ENCODE results near the gene PDE11A. TPM values are rescaled to one million over a fixed set of nuclear protein-coding genes. Genes with fewer than 3 reads are reported as not detected.

Gene PDE11A
- total and polyA plus RNA-seq, 5 donors from 2014 or later = not detected

DNA sequence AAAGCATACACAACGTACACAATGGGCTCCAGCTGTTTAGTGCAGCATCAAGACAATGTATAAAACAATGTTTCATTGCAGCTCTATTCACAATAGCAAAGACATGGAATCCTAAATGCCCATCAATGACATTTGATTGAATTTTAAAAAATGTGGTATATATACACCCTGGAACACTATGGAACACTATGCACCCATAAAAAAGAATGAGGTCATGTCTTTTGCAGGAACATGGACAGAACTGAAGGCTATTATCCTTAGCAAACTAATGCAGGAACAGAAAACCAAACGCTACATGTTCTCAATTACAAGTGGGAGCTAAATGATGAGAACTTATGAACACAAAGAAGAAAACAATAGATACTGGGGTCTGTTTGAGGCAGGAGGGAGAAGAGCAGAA lies 364.5 kb downstream of the PDE11A start:
- ATAC-seq (ENCODE audit: low read depth in 2 of 2) (no peak), DNase-seq (no peak)
- Mint-ChIP-seq H3K27ac (no peak overlapping the region), H3K9me3 (no peaks in the 10 kb centered on the region), H3K4me1 (no peaks in the 10 kb centered on the region), H3K36me3 (no peaks in the 10 kb centered on the region), H3K4me3 (no peak overlapping the region), H3K27me3 (peaks cover 6% of the 10 kb centered on the region)
- Histone ChIP-seq H3K9me3 (ENCODE audit: control insufficient read depth in 2 of 2, low read length in 2 of 2) (no peaks in the 10 kb centered on the region), H3K4me3 (ENCODE audit: low read depth, low read length) (no peak overlapping the region), H3K27ac (ENCODE audit: insufficient read depth, low read length, poor library complexity, severe bottlenecking) (no peak overlapping the region), H3K36me3 (ENCODE audit: control insufficient read depth, insufficient read depth, low read length) (no peaks in the 10 kb centered on the region), H3K27me3 (ENCODE audit: control insufficient read depth, insufficient read depth, low read length) (peaks cover 6% of the 10 kb centered on the region), H3K4me1 (ENCODE audit: control insufficient read depth, insufficient read depth, low read length, poor library complexity, severe bottlenecking) (no peaks in the 10 kb centered on the region)

- H3K4me3 Mint-ChIP-seq = no peak overlapping the region
- Histone ChIP-seq H3K27me3 (ENCODE audit: control insufficient read depth, insufficient read depth, low read length) (peaks cover 6% of the 10 kb centered on the region), H3K9me3 (ENCODE audit: control insufficient read depth in 2 of 2, low read length in 2 of 2) (no peaks in the 10 kb centered on the region), H3K36me3 (ENCODE audit: control insufficient read depth, insufficient read depth, low read length) (no peaks in the 10 kb centered on the region), H3K4me1 (ENCODE audit: control insufficient read depth, insufficient read depth, low read length, poor library complexity, severe bottlenecking) (no peaks in the 10 kb centered on the region), H3K4me3 (ENCODE audit: low read depth, low read length) (no peak overlapping the region), H3K27ac (ENCODE audit: insufficient read depth, low read length, poor library complexity, severe bottlenecking) (no peak overlapping the region)
- no peaks in the 10 kb centered on the region for H3K36me3 Mint-ChIP-seq
- ATAC-seq (ENCODE audit: low read depth in 2 of 2) (no peak), DNase-seq (no peak)
- no peaks in the 10 kb centered on the region for H3K4me1 Mint-ChIP-seq
- no peaks in the 10 kb centered on the region for H3K9me3 Mint-ChIP-seq
- no peak overlapping the region for H3K27ac Mint-ChIP-seq
- peaks cover 6% of the 10 kb centered on the region for H3K27me3 Mint-ChIP-seq
These were observed 366.9 kb downstream of the PDE11A start for GRCh38 chr2:177705511-177706173.

DNA sequence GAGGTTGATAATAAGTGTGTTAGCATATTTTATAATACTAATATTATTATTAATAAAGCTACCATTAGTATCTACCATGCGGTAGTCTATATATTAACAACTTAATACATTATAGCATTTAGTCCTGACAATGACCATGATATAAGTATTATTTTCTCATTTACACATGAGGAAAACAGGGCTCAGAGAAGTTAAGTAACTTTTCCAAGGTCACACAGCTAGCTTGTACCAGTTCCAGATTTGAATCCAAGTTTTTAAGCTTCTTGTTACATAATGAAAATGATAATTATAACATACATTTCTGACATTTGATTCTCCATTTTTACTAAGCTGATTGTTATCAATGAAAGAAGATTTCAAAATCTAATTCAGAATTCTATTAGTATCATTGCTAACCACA lies 369.4 kb downstream of the PDE11A start:
- no peak for DNase-seq
- H3K4me3 ChIP-seq (ENCODE audit: low read depth, low read length) = no peak overlapping the region
- no peak for ATAC-seq (ENCODE audit: low read depth in 2 of 2)
- H3K27ac ChIP-seq (ENCODE audit: insufficient read depth, low read length, poor library complexity, severe bottlenecking) = no peak overlapping the region
- no peaks in the 10 kb centered on the region for H3K4me1 Mint-ChIP-seq
- no peaks in the 10 kb centered on the region for H3K4me1 ChIP-seq (ENCODE audit: control insufficient read depth, insufficient read depth, low read length, poor library complexity, severe bottlenecking)
- no peaks in the 10 kb centered on the region for H3K36me3 ChIP-seq (ENCODE audit: control insufficient read depth, insufficient read depth, low read length)
- no peaks in the 10 kb centered on the region for H3K36me3 Mint-ChIP-seq
- no peaks in the 10 kb centered on the region for H3K9me3 ChIP-seq (ENCODE audit: control insufficient read depth in 2 of 2, low read length in 2 of 2)
- no peaks in the 10 kb centered on the region for H3K9me3 Mint-ChIP-seq
- peaks cover 6% of the 10 kb centered on the region for H3K27me3 Mint-ChIP-seq
- no peak overlapping the region for H3K4me3 Mint-ChIP-seq
- H3K27me3 ChIP-seq (ENCODE audit: control insufficient read depth, insufficient read depth, low read length) = peaks cover 6% of the 10 kb centered on the region
- H3K27ac Mint-ChIP-seq = no peak overlapping the region

DNA sequence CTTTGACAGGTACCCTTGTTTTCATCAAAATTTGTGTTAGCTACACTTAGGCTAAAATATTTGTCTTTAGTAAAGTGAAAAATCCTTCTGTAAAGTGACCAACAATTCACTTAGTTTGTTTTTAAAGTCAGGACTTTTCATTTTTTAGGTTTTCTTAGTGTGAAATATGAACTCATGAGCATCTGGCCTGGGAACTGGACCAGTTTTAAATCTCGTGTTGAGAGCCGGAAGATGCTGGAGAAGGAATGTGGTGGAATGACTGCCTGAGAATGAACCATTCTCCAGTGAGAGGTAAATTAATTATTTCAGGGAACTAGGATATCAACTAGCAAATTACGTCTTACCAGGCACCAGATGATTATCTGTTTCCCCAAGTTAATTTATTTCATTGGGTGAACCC lies 374.3 kb downstream of the PDE11A start:
- Histone ChIP-seq H3K4me3 (ENCODE audit: low read depth, low read length) (no peak overlapping the region), H3K4me1 (ENCODE audit: control insufficient read depth, insufficient read depth, low read length, poor library complexity, severe bottlenecking) (no peaks in the 10 kb centered on the region), H3K9me3 (ENCODE audit: control insufficient read depth in 2 of 2, low read length in 2 of 2) (no peaks in the 10 kb centered on the region), H3K27me3 (ENCODE audit: control insufficient read depth, insufficient read depth, low read length) (peaks cover 6% of the 10 kb centered on the region), H3K27ac (ENCODE audit: insufficient read depth, low read length, poor library complexity, severe bottlenecking) (no peak overlapping the region), H3K36me3 (ENCODE audit: control insufficient read depth, insufficient read depth, low read length) (no peaks in the 10 kb centered on the region)
- H3K9me3 Mint-ChIP-seq = no peaks in the 10 kb centered on the region
- H3K4me1 Mint-ChIP-seq = no peaks in the 10 kb centered on the region
- DNase-seq = no peak
- H3K27me3 Mint-ChIP-seq = peaks cover 12% of the 10 kb centered on the region
- H3K4me3 Mint-ChIP-seq = no peak overlapping the region
- ATAC-seq (ENCODE audit: low read depth in 2 of 2) = no peak
- peaks cover 5% of the 10 kb centered on the region for H3K36me3 Mint-ChIP-seq
- H3K27ac Mint-ChIP-seq = no peak overlapping the region

GRCh38 chr2:177694348-177694747 lies 378.2 kb downstream of the PDE11A start:
- H3K4me3 ChIP-seq (ENCODE audit: low read depth, low read length) = no peak overlapping the region
- H3K27ac ChIP-seq (ENCODE audit: insufficient read depth, low read length, poor library complexity, severe bottlenecking) = no peak overlapping the region
- peaks cover 12% of the 10 kb centered on the region for H3K27me3 ChIP-seq (ENCODE audit: control insufficient read depth, insufficient read depth, low read length)
- H3K36me3 Mint-ChIP-seq = peaks cover 5% of the 10 kb centered on the region
- peaks cover 16% of the 10 kb centered on the region for H3K27me3 Mint-ChIP-seq
- no peaks in the 10 kb centered on the region for H3K9me3 ChIP-seq (ENCODE audit: control insufficient read depth in 2 of 2, low read length in 2 of 2)
- H3K36me3 ChIP-seq (ENCODE audit: control insufficient read depth, insufficient read depth, low read length) = no peaks in the 10 kb centered on the region
- ATAC-seq (ENCODE audit: low read depth in 2 of 2) (no peak), DNase-seq (no peak)
- H3K4me1 ChIP-seq (ENCODE audit: control insufficient read depth, insufficient read depth, low read length, poor library complexity, severe bottlenecking) = no peaks in the 10 kb centered on the region
- no peaks in the 10 kb centered on the region for H3K4me1 Mint-ChIP-seq
- H3K9me3 Mint-ChIP-seq = no peaks in the 10 kb centered on the region
- H3K27ac Mint-ChIP-seq = no peak overlapping the region
- H3K4me3 Mint-ChIP-seq = no peak overlapping the region

GRCh38 chr2:177693658-177694339 lies 378.8 kb downstream of the PDE11A start:
- DNase-seq (no peak), ATAC-seq (ENCODE audit: low read depth in 2 of 2) (no peak)
- Histone ChIP-seq H3K27ac (ENCODE audit: insufficient read depth, low read length, poor library complexity, severe bottlenecking) (no peak overlapping the region), H3K9me3 (ENCODE audit: control insufficient read depth in 2 of 2, low read length in 2 of 2) (no peaks in the 10 kb centered on the region), H3K4me3 (ENCODE audit: low read depth, low read length) (no peak overlapping the region), H3K36me3 (ENCODE audit: control insufficient read depth, insufficient read depth, low read length) (no peaks in the 10 kb centered on the region), H3K27me3 (ENCODE audit: control insufficient read depth, insufficient read depth, low read length) (peaks cover 12% of the 10 kb centered on the region), H3K4me1 (ENCODE audit: control insufficient read depth, insufficient read depth, low read length, poor library complexity, severe bottlenecking) (no peaks in the 10 kb centered on the region)
- Mint-ChIP-seq H3K9me3 (no peaks in the 10 kb centered on the region), H3K4me1 (no peaks in the 10 kb centered on the region), H3K27me3 (peaks cover 16% of the 10 kb centered on the region), H3K4me3 (no peak overlapping the region), H3K36me3 (peaks cover 5% of the 10 kb centered on the region), H3K27ac (no peak overlapping the region)

GRCh38 chr2:177692783-177693269 lies 379.8 kb downstream of the PDE11A start:
- Mint-ChIP-seq H3K27ac (no peak overlapping the region), H3K9me3 (no peaks in the 10 kb centered on the region), H3K36me3 (peaks cover 5% of the 10 kb centered on the region), H3K4me1 (no peaks in the 10 kb centered on the region), H3K4me3 (no peak overlapping the region), H3K27me3 (peaks cover 23% of the 10 kb centered on the region)
- Histone ChIP-seq H3K27me3 (ENCODE audit: control insufficient read depth, insufficient read depth, low read length) (peaks cover 16% of the 10 kb centered on the region), H3K4me3 (ENCODE audit: low read depth, low read length) (no peak overlapping the region), H3K4me1 (ENCODE audit: control insufficient read depth, insufficient read depth, low read length, poor library complexity, severe bottlenecking) (no peaks in the 10 kb centered on the region), H3K27ac (ENCODE audit: insufficient read depth, low read length, poor library complexity, severe bottlenecking) (no peak overlapping the region), H3K9me3 (ENCODE audit: control insufficient read depth in 2 of 2, low read length in 2 of 2) (no peaks in the 10 kb centered on the region), H3K36me3 (ENCODE audit: control insufficient read depth, insufficient read depth, low read length) (no peaks in the 10 kb centered on the region)
- ATAC-seq (ENCODE audit: low read depth in 2 of 2) (no peak), DNase-seq (no peak)

Measured in CD4-positive, CD25-positive, alpha-beta regulatory T cell (primary cell).